Body of pancreas (tissue), 4 donors: ENCODE data around the gene KCNIP4.

ENCODE experiments used
- CTCF ChIP-seq, 7 experiments: fragments of 450-650 bp in 4 of 7; fragments of 200-600 bp in 3 of 7; sonication (generic) in 3 of 7; IDR thresholded peaks; one replicate each; pipeline ENCODE4 v1.5.1; 2016 to 2019; ENCODE audit warnings: antibody characterized with exemption in 7 of 7
- POLR2A ChIP-seq, 3 donors: fragments of 450-650 bp; IDR thresholded peaks; one replicate each; pipeline ENCODE4 v1.6.1; 2016; ENCODE audit warnings: antibody characterized with exemption in 3 of 3, mild to moderate bottlenecking in 2 of 3

- TF ChIP-seq CTCF (IDR thresholded peaks at IDR 0.05), result no peak
- TF ChIP-seq POLR2A (IDR thresholded peaks at IDR 0.05), result no peak
Measured at GRCh38 chr4:21490682-21491081, 457.9 kb downstream of the KCNIP4 start.
